WTC11 (cell line): ENCODE data around the gene ISY1. TPM values are rescaled to one million over a fixed set of nuclear protein-coding genes. Genes with fewer than 3 reads are reported as not detected.
A peak's percentile ranks its signal among the peaks of the same experiment; 100 is the strongest.

Experiments
- ATAC-seq: fragments of 200-7000 bp; cut with Tn5 transposase; 2 replicates; pipeline ENCODE4 v1.10.0; 2021; ENCODE audit warnings: mild to moderate bottlenecking, moderate library complexity
- Bru-seq: library from RNA; stranded (reverse); fragments of 400-500 nt; gene quantifications from one replicate; lab custom pipeline; 2021; lab: Mats Ljungman, UMichigan
- CTCF ChIA-PET: fragments of 300-600 bp; sonication (Branson Sonifier 250); formaldehyde crosslinking; loops from one replicate; lab custom pipeline; 2021; ENCODE audit warnings: antibody characterized with exemption; lab: Charles Lee
- POLR2A ChIA-PET: fragments of 350-600 bp; sonication (Branson Sonifier 250); formaldehyde crosslinking; loops from one replicate; lab custom pipeline; 2021; ENCODE audit warnings: antibody characterized with exemption; lab: Charles Lee
- DNase-seq: peaks from one replicate; pipeline ENCODE4 v3.0.0; 2021; ENCODE audit warnings: low spot score
- H3K27ac Mint-ChIP-seq: 2 replicates; pipeline ENCODE4 v1.8.0; 2021; ENCODE audit warnings: mixed read lengths
- H3K27me3 Mint-ChIP-seq: 2 replicates; pipeline ENCODE4 v1.8.0; 2021; ENCODE audit warnings: low read depth, mild to moderate bottlenecking, moderate library complexity, mixed read lengths
- H3K36me3 Mint-ChIP-seq: 2 replicates; pipeline ENCODE4 v1.8.0; 2021; ENCODE audit warnings: mixed read lengths
- H3K4me1 Mint-ChIP-seq: 2 replicates; pipeline ENCODE4 v1.8.0; 2022; ENCODE audit warnings: mixed read lengths
- H3K4me3 Mint-ChIP-seq: 2 replicates; pipeline ENCODE4 v1.8.0; 2021; ENCODE audit warnings: mild to moderate bottlenecking, moderate library complexity, mixed read lengths
- H3K9me3 Mint-ChIP-seq: 2 replicates; pipeline ENCODE4 v1.8.0; 2021; ENCODE audit warnings: mixed read lengths
- CREM ChIP-seq: sonication (generic); formaldehyde crosslinking; IDR thresholded peaks from 2 replicates; pipeline ENCODE4 v1.8.1; 2022; ENCODE audit warnings: mild to moderate bottlenecking, missing genetic modification reagents, moderate library complexity
- FOXJ3 ChIP-seq: sonication (generic); formaldehyde crosslinking; IDR thresholded peaks from 2 replicates; pipeline ENCODE4 v1.9.0; 2021; ENCODE audit warnings: missing genetic modification reagents, mild to moderate bottlenecking, borderline replicate concordance
- FOXK1 ChIP-seq: sonication (generic); formaldehyde crosslinking; IDR thresholded peaks from 2 replicates; pipeline ENCODE4 v1.8.0; 2022; ENCODE audit warnings: mild to moderate bottlenecking, moderate library complexity, missing genetic modification reagents
- GABPB1 ChIP-seq: sonication (generic); formaldehyde crosslinking; IDR thresholded peaks from 2 replicates; pipeline ENCODE4 v1.8.1; 2023; ENCODE audit warnings: mild to moderate bottlenecking, missing genetic modification reagents
- HMGA2 ChIP-seq: fragments of 250-450 bp; sonication (Bioruptor Pico); IDR thresholded peaks from 2 replicates; pipeline ENCODE4 v1.4.0; 2021; ENCODE audit warnings: mild to moderate bottlenecking, moderate library complexity
- MYBL2 ChIP-seq: sonication (generic); formaldehyde crosslinking; IDR thresholded peaks from 2 replicates; pipeline ENCODE4 v1.8.1; 2023; ENCODE audit warnings: mild to moderate bottlenecking, moderate library complexity, missing genetic modification reagents
- NFE2L1 ChIP-seq: sonication (generic); formaldehyde crosslinking; IDR thresholded peaks from 2 replicates; pipeline ENCODE4 v1.8.1; 2023; ENCODE audit warnings: missing genetic modification reagents
- NFYB ChIP-seq: sonication (generic); formaldehyde crosslinking; conservative IDR thresholded peaks from 2 replicates; pipeline ENCODE4 v1.8.0; 2022; ENCODE audit warnings: low read depth, missing genetic modification reagents
- SOX15 ChIP-seq: fragments of 250-450 bp; sonication (Bioruptor Pico); IDR thresholded peaks from 2 replicates; pipeline ENCODE4 v1.9.0; 2021; ENCODE audit warnings: mild to moderate bottlenecking
- SP1 ChIP-seq: sonication (generic); formaldehyde crosslinking; conservative IDR thresholded peaks from 2 replicates; pipeline ENCODE4 v1.8.1; 2022; ENCODE audit warnings: missing genetic modification reagents
- ZBTB21 ChIP-seq: sonication (generic); formaldehyde crosslinking; IDR thresholded peaks from 2 replicates; pipeline ENCODE4 v1.8.1; 2023; ENCODE audit warnings: mild to moderate bottlenecking, missing genetic modification reagents, borderline replicate concordance
- long read RNA-seq, 3 experiments: library from RNA in 1 of 3; library from capped mRNA in 1 of 3; library from polyadenylated mRNA in 1 of 3; unstranded in 2 of 3; stranded (forward) in 1 of 3; transcript quantifications; one replicate each; pipeline ENCODE4 v2.0.0, GENCODE V29; 2021
- total RNA-seq: library from RNA; stranded (reverse); gene quantifications from 3 replicates; pipeline ENCODE4 v1.2.3, GENCODE V29; 2021
- TF ChIP-seq, protein P1 (sequence below): sonication (generic); formaldehyde crosslinking; conservative IDR thresholded peaks from 2 replicates; pipeline ENCODE4 v1.8.1; 2022; ENCODE audit warnings: mild to moderate bottlenecking, missing genetic modification reagents
- TF ChIP-seq, protein P2 (sequence below): sonication (generic); formaldehyde crosslinking; IDR thresholded peaks from 2 replicates; pipeline ENCODE4 v1.8.1; 2022; ENCODE audit warnings: low read depth, missing genetic modification reagents, borderline replicate concordance
- TF ChIP-seq, protein P3 (sequence below): sonication (generic); formaldehyde crosslinking; IDR thresholded peaks from 2 replicates; pipeline ENCODE4 v1.8.1; 2022; ENCODE audit warnings: missing genetic modification reagents, borderline replicate concordance
- TF ChIP-seq, protein P4 (sequence below): sonication (generic); formaldehyde crosslinking; IDR thresholded peaks from 2 replicates; pipeline ENCODE4 v1.8.1; 2023; ENCODE audit warnings: mild to moderate bottlenecking, missing genetic modification reagents
- TF ChIP-seq, protein P5 (sequence below): sonication (generic); formaldehyde crosslinking; IDR thresholded peaks from 2 replicates; pipeline ENCODE4 v1.8.0; 2023; ENCODE audit warnings: missing genetic modification reagents, mild to moderate bottlenecking, borderline replicate concordance
- TF ChIP-seq, protein P6 (sequence below): fragments of 250-450 bp; sonication (Bioruptor Pico); IDR thresholded peaks from 2 replicates; pipeline ENCODE4 v1.9.0; 2021; ENCODE audit warnings: mild to moderate bottlenecking

Gene ISY1
- total RNA-seq = 21.4 to 25.0 TPM (median 21.5 TPM) in 3 replicates
- percentile 57 among the genes with signal in this experiment for Bru-seq, nascent RNA
- long read RNA-seq, experiment 1, transcript ISY1-203 (11 exons, 3,842 nt) = major isoform, 50 of 54 reads
- long read RNA-seq, experiment 1, partial matches to known transcripts = 0 of 54 reads
- long read RNA-seq, experiment 1, other reads (novel, unspliced or antisense) = 2 of 54 reads
- long read RNA-seq, experiment 2, transcript ISY1-203 (11 exons, 3,842 nt) = major isoform, 5 of 8 reads
- long read RNA-seq, experiment 2, partial matches to known transcripts = 0 of 8 reads
- long read RNA-seq, experiment 2, other reads (novel, unspliced or antisense) = 3 of 8 reads
- long read RNA-seq, experiment 3, transcript ISY1-203 (11 exons, 3,842 nt) = major isoform, 62 of 65 reads
- long read RNA-seq, experiment 3, partial matches to known transcripts = 1 of 65 reads
- long read RNA-seq, experiment 3, other reads (novel, unspliced or antisense) = 1 of 65 reads

DNA sequence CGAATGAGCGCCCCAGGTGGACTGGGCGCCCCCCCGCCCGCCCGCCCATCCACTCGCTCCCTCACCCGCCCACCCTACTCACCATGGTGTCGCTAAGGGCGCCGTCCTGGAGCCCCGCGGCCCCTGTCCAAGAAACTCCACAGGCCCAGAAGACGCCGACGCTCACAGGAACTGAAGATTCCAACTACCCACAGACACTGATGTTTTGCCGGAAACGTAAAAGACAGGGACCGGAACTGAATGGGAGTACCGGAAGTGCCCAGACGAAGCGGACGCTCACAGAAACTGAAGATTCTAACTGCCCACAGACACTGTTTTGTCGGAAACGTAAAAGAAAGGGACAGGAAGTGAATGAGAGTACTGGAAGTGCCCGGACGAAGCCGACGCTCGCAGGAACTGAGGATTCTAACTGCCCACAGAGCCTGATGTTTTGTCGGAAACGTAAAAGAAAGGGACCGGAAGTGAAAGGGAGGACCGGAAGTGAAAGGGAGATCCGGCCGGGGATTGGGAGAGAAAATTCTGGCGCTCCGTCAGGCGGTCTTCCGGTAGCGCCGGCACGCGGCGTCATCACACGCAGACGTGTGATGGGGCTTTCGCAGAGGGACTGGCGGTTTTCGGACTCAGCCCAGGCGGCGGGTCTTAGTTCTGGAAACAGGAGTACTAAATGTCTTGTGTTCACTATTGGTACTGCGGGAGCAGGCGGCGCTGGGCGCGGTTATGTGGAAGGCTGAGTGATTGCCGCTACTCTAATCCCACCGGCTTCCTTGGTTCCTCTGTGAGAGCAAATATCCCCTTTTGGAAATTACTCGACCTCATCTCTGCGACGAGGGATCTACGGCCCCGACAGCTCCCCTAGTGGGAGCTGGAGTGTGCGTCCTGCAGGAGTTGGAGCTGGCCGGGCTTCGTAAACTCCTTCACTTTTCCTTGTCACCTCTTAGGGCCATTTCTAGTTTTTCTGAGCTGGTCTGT lies at the start of gene ISY1:
ISY1 (minus strand) TSS at position 173 of the 969 bp plus-strand sequence; CDS start at position 85, 88 bp downstream.
- Mint-ChIP-seq H3K27me3 (no peaks in the 10 kb centered on the region), H3K4me1 (peaks cover 13% of the 10 kb centered on the region), H3K4me3 (peak within 1 kb of the TSS; percentile 98), H3K9me3 (no peaks in the 10 kb centered on the region), H3K27ac (peak within 1 kb of the TSS; percentile 100), H3K36me3 (peaks cover 2% of the 10 kb centered on the region; the same call in 1 of the 2 replicates)
- ATAC-seq (peak; percentile 72), DNase-seq (peak; percentile 86)
- CTCF ChIA-PET = interaction anchor here (0.5 to 3.2 kb wide), 18 partner anchors 11 to 191 kb away, joined by 3 to 57 read pairs (median 5); partner anchors contain the start of genes CNBP, COPG1, HMCES and RAB43
- POLR2A ChIA-PET = interaction anchor here (1.1 to 2.2 kb wide), 4 partner anchors 23 to 84 kb away, joined by 3 to 17 read pairs (median 8); partner anchors contain the start of genes CNBP and RAB43
- peak; percentile 94 for TF ChIP-seq CREM (CRISPR knock-in tag)
- TF ChIP-seq NFE2L1 (CRISPR knock-in tag) = 0 out of 2 replicates have a peak, but pooled peaks have one; percentile 63
- no peak for TF ChIP-seq ZBTB21 (CRISPR knock-in tag)
- no peak for TF ChIP-seq FOXJ3 (CRISPR knock-in tag)
- 0 out of 2 replicates have a peak, but pooled peaks have one; percentile 38 for TF ChIP-seq NFYB (CRISPR knock-in tag)
- TF ChIP-seq, protein P1, sequence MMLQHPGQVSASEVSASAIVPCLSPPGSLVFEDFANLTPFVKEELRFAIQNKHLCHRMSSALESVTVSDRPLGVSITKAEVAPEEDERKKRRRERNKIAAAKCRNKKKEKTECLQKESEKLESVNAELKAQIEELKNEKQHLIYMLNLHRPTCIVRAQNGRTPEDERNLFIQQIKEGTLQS (CRISPR knock-in tag) = no peak
- TF ChIP-seq, protein P2, sequence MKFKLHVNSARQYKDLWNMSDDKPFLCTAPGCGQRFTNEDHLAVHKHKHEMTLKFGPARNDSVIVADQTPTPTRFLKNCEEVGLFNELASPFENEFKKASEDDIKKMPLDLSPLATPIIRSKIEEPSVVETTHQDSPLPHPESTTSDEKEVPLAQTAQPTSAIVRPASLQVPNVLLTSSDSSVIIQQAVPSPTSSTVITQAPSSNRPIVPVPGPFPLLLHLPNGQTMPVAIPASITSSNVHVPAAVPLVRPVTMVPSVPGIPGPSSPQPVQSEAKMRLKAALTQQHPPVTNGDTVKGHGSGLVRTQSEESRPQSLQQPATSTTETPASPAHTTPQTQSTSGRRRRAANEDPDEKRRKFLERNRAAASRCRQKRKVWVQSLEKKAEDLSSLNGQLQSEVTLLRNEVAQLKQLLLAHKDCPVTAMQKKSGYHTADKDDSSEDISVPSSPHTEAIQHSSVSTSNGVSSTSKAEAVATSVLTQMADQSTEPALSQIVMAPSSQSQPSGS = no peak
- peak; percentile 91 for TF ChIP-seq FOXK1 (CRISPR knock-in tag)
- TF ChIP-seq GABPB1 (CRISPR knock-in tag) = peak; percentile 93
- TF ChIP-seq HMGA2 (CRISPR knock-in tag) = no peak
- 0 out of 2 replicates have a peak, but pooled peaks have one; percentile 51 for TF ChIP-seq MYBL2 (CRISPR knock-in tag)
- no peak for TF ChIP-seq SOX15 (CRISPR knock-in tag)
- TF ChIP-seq SP1 (CRISPR knock-in tag) = peak; percentile 59
- TF ChIP-seq, protein P3, sequence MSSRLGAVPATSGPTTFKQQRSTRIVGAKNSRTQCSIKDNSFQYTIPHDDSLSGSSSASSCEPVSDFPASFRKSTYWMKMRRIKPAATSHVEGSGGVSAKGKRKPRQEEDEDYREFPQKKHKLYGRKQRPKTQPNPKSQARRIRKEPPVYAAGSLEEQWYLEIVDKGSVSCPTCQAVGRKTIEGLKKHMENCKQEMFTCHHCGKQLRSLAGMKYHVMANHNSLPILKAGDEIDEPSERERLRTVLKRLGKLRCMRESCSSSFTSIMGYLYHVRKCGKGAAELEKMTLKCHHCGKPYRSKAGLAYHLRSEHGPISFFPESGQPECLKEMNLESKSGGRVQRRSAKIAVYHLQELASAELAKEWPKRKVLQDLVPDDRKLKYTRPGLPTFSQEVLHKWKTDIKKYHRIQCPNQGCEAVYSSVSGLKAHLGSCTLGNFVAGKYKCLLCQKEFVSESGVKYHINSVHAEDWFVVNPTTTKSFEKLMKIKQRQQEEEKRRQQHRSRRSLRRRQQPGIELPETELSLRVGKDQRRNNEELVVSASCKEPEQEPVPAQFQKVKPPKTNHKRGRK (CRISPR knock-in tag) = no peak
- TF ChIP-seq, protein P4, sequence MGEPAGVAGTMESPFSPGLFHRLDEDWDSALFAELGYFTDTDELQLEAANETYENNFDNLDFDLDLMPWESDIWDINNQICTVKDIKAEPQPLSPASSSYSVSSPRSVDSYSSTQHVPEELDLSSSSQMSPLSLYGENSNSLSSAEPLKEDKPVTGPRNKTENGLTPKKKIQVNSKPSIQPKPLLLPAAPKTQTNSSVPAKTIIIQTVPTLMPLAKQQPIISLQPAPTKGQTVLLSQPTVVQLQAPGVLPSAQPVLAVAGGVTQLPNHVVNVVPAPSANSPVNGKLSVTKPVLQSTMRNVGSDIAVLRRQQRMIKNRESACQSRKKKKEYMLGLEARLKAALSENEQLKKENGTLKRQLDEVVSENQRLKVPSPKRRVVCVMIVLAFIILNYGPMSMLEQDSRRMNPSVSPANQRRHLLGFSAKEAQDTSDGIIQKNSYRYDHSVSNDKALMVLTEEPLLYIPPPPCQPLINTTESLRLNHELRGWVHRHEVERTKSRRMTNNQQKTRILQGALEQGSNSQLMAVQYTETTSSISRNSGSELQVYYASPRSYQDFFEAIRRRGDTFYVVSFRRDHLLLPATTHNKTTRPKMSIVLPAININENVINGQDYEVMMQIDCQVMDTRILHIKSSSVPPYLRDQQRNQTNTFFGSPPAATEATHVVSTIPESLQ (CRISPR knock-in tag) = no peak
- TF ChIP-seq, protein P5, sequence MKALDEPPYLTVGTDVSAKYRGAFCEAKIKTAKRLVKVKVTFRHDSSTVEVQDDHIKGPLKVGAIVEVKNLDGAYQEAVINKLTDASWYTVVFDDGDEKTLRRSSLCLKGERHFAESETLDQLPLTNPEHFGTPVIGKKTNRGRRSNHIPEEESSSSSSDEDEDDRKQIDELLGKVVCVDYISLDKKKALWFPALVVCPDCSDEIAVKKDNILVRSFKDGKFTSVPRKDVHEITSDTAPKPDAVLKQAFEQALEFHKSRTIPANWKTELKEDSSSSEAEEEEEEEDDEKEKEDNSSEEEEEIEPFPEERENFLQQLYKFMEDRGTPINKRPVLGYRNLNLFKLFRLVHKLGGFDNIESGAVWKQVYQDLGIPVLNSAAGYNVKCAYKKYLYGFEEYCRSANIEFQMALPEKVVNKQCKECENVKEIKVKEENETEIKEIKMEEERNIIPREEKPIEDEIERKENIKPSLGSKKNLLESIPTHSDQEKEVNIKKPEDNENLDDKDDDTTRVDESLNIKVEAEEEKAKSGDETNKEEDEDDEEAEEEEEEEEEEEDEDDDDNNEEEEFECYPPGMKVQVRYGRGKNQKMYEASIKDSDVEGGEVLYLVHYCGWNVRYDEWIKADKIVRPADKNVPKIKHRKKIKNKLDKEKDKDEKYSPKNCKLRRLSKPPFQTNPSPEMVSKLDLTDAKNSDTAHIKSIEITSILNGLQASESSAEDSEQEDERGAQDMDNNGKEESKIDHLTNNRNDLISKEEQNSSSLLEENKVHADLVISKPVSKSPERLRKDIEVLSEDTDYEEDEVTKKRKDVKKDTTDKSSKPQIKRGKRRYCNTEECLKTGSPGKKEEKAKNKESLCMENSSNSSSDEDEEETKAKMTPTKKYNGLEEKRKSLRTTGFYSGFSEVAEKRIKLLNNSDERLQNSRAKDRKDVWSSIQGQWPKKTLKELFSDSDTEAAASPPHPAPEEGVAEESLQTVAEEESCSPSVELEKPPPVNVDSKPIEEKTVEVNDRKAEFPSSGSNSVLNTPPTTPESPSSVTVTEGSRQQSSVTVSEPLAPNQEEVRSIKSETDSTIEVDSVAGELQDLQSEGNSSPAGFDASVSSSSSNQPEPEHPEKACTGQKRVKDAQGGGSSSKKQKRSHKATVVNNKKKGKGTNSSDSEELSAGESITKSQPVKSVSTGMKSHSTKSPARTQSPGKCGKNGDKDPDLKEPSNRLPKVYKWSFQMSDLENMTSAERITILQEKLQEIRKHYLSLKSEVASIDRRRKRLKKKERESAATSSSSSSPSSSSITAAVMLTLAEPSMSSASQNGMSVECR (CRISPR knock-in tag) = peak; percentile 51; the same call in 1 of the 2 replicates
- TF ChIP-seq, protein P6, sequence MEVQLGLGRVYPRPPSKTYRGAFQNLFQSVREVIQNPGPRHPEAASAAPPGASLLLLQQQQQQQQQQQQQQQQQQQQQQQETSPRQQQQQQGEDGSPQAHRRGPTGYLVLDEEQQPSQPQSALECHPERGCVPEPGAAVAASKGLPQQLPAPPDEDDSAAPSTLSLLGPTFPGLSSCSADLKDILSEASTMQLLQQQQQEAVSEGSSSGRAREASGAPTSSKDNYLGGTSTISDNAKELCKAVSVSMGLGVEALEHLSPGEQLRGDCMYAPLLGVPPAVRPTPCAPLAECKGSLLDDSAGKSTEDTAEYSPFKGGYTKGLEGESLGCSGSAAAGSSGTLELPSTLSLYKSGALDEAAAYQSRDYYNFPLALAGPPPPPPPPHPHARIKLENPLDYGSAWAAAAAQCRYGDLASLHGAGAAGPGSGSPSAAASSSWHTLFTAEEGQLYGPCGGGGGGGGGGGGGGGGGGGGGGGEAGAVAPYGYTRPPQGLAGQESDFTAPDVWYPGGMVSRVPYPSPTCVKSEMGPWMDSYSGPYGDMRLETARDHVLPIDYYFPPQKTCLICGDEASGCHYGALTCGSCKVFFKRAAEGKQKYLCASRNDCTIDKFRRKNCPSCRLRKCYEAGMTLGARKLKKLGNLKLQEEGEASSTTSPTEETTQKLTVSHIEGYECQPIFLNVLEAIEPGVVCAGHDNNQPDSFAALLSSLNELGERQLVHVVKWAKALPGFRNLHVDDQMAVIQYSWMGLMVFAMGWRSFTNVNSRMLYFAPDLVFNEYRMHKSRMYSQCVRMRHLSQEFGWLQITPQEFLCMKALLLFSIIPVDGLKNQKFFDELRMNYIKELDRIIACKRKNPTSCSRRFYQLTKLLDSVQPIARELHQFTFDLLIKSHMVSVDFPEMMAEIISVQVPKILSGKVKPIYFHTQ (CRISPR knock-in tag) = no peak
